ENCODE measurements around the gene SNX22. TPM values are rescaled to one million over a fixed set of nuclear protein-coding genes. Genes with fewer than 3 reads are reported as not detected.

Gene SNX22
- total and polyA plus RNA-seq, 12 donors = 0.66 to 10.0 (median 1.6) TPM

DNA sequence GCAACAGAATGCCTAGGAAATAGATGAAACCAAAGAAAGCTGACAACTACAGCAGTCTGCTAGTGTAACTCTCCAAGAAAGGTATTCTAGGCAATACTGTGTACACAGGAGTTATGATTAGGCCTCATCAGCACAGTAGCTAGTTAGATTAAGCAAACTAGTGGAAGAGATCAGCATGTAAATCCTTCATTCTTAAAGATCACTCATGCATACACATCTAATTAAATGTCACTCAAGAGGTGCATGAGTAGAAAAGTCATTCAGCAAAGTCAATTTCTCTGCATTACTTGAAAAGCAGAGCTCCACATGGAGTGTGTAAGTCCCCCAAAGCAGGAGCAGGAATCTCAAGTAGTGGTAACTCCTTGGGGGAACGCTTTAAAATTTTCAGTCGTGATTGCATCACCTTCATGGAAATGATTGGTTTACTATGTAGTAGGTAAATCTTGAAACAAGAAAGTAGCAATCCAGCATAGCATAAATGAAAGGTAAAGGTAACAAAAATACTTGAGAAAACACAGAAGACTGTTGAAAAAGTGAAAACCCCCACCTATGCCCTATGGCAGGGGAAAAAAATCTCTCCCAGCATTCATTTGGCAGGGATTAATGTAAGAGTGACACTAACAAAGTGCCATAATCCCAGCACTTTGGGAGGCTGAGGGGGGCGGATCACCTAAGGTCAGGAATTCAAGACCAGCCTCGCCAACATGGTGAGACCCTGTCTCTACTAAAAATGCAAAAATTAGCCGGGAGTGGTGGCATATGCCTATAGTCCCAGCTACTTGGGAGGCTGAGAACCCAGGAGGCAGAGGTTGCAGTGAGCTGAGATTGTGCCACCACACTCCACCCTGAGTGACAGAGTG is 40.7 kb downstream of the SNX22 start:
- no peak for DNase-seq
- Histone ChIP-seq H3K27ac (no peak overlapping the region), H3K27me3 (no peaks in the 10 kb centered on the region), H3K4me1 (peaks cover 0 to 2% (median 0%) of the 10 kb centered on the region in 9 donors), H3K4me3 (no peak overlapping the region), H3K9me3 (no peaks in the 10 kb centered on the region), H3K36me3 (peaks cover 0 to 77% (median 7%) of the 10 kb centered on the region in 9 donors)
- intact Hi-C loops (cut with DNase I) = no loop called here
- TF ChIP-seq, protein P1, sequence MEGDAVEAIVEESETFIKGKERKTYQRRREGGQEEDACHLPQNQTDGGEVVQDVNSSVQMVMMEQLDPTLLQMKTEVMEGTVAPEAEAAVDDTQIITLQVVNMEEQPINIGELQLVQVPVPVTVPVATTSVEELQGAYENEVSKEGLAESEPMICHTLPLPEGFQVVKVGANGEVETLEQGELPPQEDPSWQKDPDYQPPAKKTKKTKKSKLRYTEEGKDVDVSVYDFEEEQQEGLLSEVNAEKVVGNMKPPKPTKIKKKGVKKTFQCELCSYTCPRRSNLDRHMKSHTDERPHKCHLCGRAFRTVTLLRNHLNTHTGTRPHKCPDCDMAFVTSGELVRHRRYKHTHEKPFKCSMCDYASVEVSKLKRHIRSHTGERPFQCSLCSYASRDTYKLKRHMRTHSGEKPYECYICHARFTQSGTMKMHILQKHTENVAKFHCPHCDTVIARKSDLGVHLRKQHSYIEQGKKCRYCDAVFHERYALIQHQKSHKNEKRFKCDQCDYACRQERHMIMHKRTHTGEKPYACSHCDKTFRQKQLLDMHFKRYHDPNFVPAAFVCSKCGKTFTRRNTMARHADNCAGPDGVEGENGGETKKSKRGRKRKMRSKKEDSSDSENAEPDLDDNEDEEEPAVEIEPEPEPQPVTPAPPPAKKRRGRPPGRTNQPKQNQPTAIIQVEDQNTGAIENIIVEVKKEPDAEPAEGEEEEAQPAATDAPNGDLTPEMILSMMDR (IDR thresholded peaks at IDR 0.05) = no peak
- 96 to 99% methylated on average over 5 of the region's 5 CpGs for WGBS, 2 donors
- no peak for ATAC-seq

DNA sequence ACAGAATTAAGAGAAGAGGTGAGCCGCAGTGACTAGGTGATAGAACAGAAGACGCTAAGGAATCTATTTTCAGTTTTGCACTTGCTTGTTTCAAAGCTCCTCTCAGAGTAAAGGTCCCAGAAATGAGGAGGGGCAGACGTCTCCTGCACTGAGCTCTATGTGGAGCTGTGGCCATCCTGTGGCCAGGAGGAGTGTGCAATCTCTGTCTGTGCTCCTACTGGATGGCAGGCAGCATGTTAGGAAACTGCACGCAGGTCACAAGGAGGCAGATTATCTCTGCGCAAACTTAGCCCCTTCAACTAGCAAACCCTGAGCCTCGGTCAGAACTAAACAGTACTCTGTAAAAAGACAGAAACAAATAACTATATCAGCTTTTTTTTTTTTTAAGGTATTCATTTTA is 42.4 kb downstream of the SNX22 start:
- peaks cover 0 to 68% (median 7%) of the 10 kb centered on the region in 9 donors for H3K36me3 ChIP-seq
- no peak overlapping the region for H3K27ac ChIP-seq
- ATAC-seq (no peak), DNase-seq (no peak)
- WGBS, 2 donors = 78 to 83% methylated on average over 6 of the region's 6 CpGs
- no peaks in the 10 kb centered on the region for H3K27me3 ChIP-seq
- intact Hi-C loops (cut with DNase I) = no loop called here
- TF ChIP-seq, protein P1 (IDR thresholded peaks at IDR 0.05) = no peak
- no peak overlapping the region for H3K4me3 ChIP-seq
- no peaks in the 10 kb centered on the region for H3K9me3 ChIP-seq
- H3K4me1 ChIP-seq = peaks cover 0 to 10% (median 0%) of the 10 kb centered on the region in 9 donors

GRCh38 chr15:64197425-64197824 is 45.9 kb downstream of the SNX22 start:
- no peaks in the 10 kb centered on the region for H3K27me3 ChIP-seq
- H3K27ac ChIP-seq = no peak overlapping the region
- H3K4me3 ChIP-seq = no peak overlapping the region
- TF ChIP-seq, protein P1 (IDR thresholded peaks at IDR 0.05) = no peak
- peaks cover 0 to 78% (median 13%) of the 10 kb centered on the region in 9 donors for H3K36me3 ChIP-seq
- intact Hi-C loops (cut with DNase I) = no loop called here
- peaks cover 0 to 10% (median 0%) of the 10 kb centered on the region in 9 donors for H3K4me1 ChIP-seq
- no peaks in the 10 kb centered on the region for H3K9me3 ChIP-seq
- 76 to 80% methylated on average over 1 of the region's 1 CpG for WGBS, 2 donors
- DNase-seq (no peak), ATAC-seq (peak in 1 of 8 donors; percentile 61)

GRCh38 chr15:64205202-64205601 is 53.7 kb downstream of the SNX22 start:
- Histone ChIP-seq H3K27ac (no peak overlapping the region), H3K4me1 (no peaks in the 10 kb centered on the region), H3K4me3 (no peak overlapping the region), H3K36me3 (peaks cover 0 to 64% (median 34%) of the 10 kb centered on the region in 9 donors), H3K27me3 (no peaks in the 10 kb centered on the region), H3K9me3 (no peaks in the 10 kb centered on the region)
- TF ChIP-seq, protein P1 (IDR thresholded peaks at IDR 0.05) = no peak
- intact Hi-C loops (cut with DNase I) = loop anchor here in 2 of 10 donors (5.0 to 10.0 kb wide), 2 partner anchors 152 to 460 kb away; partner anchors contain the start of gene CSNK1G1 (in 1 of the 2)
- ATAC-seq = no peak
- DNase-seq = no peak

Other genes starting within 250 kb of the SNX22 start
- 10 to 100 TPM; 20.8 to 62.6 (median 38.5) TPM for gene DAPK2, start 105.2 kb upstream of the SNX22 start, total RNA-seq
- 10 to 100 TPM; 33.0 to 44.6 TPM for gene DAPK2, start 105.2 kb upstream of the SNX22 start, polyA plus RNA-seq
- 10 to 100 TPM; 36.4 to 65.6 (median 52.3) TPM for gene CIAO2A, start 57.9 kb upstream of the SNX22 start, total RNA-seq
- gene CIAO2A, start 57.9 kb upstream of the SNX22 start, polyA plus RNA-seq = 100 to 1,000 TPM in 1 of 2 donors, 10 to 100 TPM in 1; 62.2 to 118 TPM
- gene SNX1, start 55.7 kb upstream of the SNX22 start, total RNA-seq = 100 to 1,000 TPM in 3 of 10 donors, 10 to 100 TPM in 7; 80.8 to 110 (median 96.0) TPM
- gene SNX1, start 55.7 kb upstream of the SNX22 start, polyA plus RNA-seq = 10 to 100 TPM; 44.9 to 47.9 TPM
- 100 to 1,000 TPM in 3 of 10 donors, 10 to 100 TPM in 7; 60.3 to 178 (median 83.7) TPM for gene PPIB, start 11.3 kb downstream of the SNX22 start, total RNA-seq
- gene PPIB, start 11.3 kb downstream of the SNX22 start, polyA plus RNA-seq = 100 to 1,000 TPM; 237 to 600 TPM
- 1 to 10 TPM; 5.5 to 9.4 (median 7.6) TPM for gene CSNK1G1, start 204.4 kb downstream of the SNX22 start, total RNA-seq
- 1 to 10 TPM; 1.9 to 3.0 TPM for gene CSNK1G1, start 204.4 kb downstream of the SNX22 start, polyA plus RNA-seq
- 1 to 10 TPM in 1 of 10 donors, under 1 TPM in 4, not detected in 5; 0.17 to 4.5 (median 0.42) TPM for gene PCLAF, start 229.7 kb downstream of the SNX22 start, total RNA-seq
- 1 to 10 TPM in 1 of 2 donors, under 1 TPM in 1; 0.71 to 1.4 TPM for gene PCLAF, start 229.7 kb downstream of the SNX22 start, polyA plus RNA-seq
- gene TRIP4, start 236.1 kb downstream of the SNX22 start, total RNA-seq = 10 to 100 TPM; 15.3 to 20.0 (median 17.4) TPM
- 10 to 100 TPM; 12.8 to 17.2 TPM for gene TRIP4, start 236.1 kb downstream of the SNX22 start, polyA plus RNA-seq